Suprapubic skin (tissue), 4 donors: ENCODE measurements around the gene LRRC7. TPM values are rescaled to one million over a fixed set of nuclear protein-coding genes. Genes with fewer than 3 reads are reported as not detected.

ENCODE experiments used
- DNase-seq, 2 donors: peaks; one replicate each; pipeline ENCODE4 v3.0.0-alpha.2; 2019; ENCODE audit warnings: low spot score in 2 of 2
- H3K27ac ChIP-seq: fragments of 200-600 bp; sonication (generic); one replicate; pipeline ENCODE4 v1.5.1; 2019
- H3K27me3 ChIP-seq: fragments of 200-600 bp; sonication (generic); one replicate; pipeline ENCODE4 v1.5.1; 2019
- H3K36me3 ChIP-seq: fragments of 200-600 bp; sonication (generic); one replicate; pipeline ENCODE4 v1.5.1; 2019
- H3K4me1 ChIP-seq: fragments of 200-600 bp; sonication (generic); one replicate; pipeline ENCODE4 v1.5.1; 2019
- H3K4me3 ChIP-seq: fragments of 200-600 bp; sonication (generic); one replicate; pipeline ENCODE4 v1.5.1; 2019; ENCODE audit warnings: mild to moderate bottlenecking
- H3K9me3 ChIP-seq: fragments of 200-600 bp; sonication (generic); one replicate; pipeline ENCODE4 v1.5.1; 2019
- CTCF ChIP-seq, 2 donors: fragments of 200-600 bp in 1 of 2; fragments of 450-650 bp in 1 of 2; sonication (generic) in 1 of 2; IDR thresholded peaks; one replicate each; pipeline ENCODE4 v1.5.1; 2016 to 2019; ENCODE audit warnings: antibody characterized with exemption in 2 of 2, mild to moderate bottlenecking in 1 of 2, moderate library complexity in 1 of 2
- EP300 ChIP-seq: sonication (generic); formaldehyde crosslinking; IDR thresholded peaks from one replicate; pipeline ENCODE4 v1.6.1; 2017; ENCODE audit warnings: antibody characterized with exemption
- POLR2A ChIP-seq, 2 donors: fragments of 450-650 bp; IDR thresholded peaks; one replicate each; pipeline ENCODE4 v1.6.1; 2017; ENCODE audit warnings: antibody characterized with exemption in 2 of 2, mild to moderate bottlenecking in 2 of 2, moderate library complexity in 2 of 2
- POLR2AphosphoS5 ChIP-seq, 3 donors: sonication (generic); formaldehyde crosslinking; IDR thresholded peaks; one replicate each; pipeline ENCODE4 v1.6.1; 2017; ENCODE audit warnings: antibody characterized with exemption in 3 of 3
- WGBS: methylation state at CpG from one replicate; pipeline ENCODE4 v1.1.5; 2018; 5-methylcytosine and 5-hydroxymethylcytosine counted together
- total RNA-seq, 4 donors: library from RNA; depleted of rRNA; stranded (reverse); fragments of >200 nt; gene quantifications; one replicate each; pipeline ENCODE4 v1.1.0, GENCODE V29; 2016

LRRC7 gene
- total RNA-seq, 4 donors from 2014 or later, result 0.24 to 0.98 (median 0.47) TPM

- WGBS, result 82% methylated on average over 3 of the region's 3 CpGs
- Histone ChIP-seq H3K4me1 (no peaks in the 10 kb centered on the region), H3K27ac (no peak overlapping the region), H3K9me3 (no peaks in the 10 kb centered on the region), H3K27me3 (no peaks in the 10 kb centered on the region), H3K4me3 (no peak overlapping the region), H3K36me3 (no peaks in the 10 kb centered on the region)
- TF ChIP-seq EP300 (no peak), POLR2A (IDR thresholded peaks at IDR 0.05) (no peak), CTCF (IDR thresholded peaks at IDR 0.05) (no peak), POLR2AphosphoS5 (IDR thresholded peaks at IDR 0.05) (no peak)
- DNase-seq, result no peak
These were observed 365.0 kb downstream of the LRRC7 start for GRCh38 chr1:69932760-69933159.

- no peaks in the 10 kb centered on the region for H3K4me1 ChIP-seq
- TF ChIP-seq POLR2AphosphoS5 (IDR thresholded peaks at IDR 0.05) (no peak), EP300 (no peak), POLR2A (IDR thresholded peaks at IDR 0.05) (no peak), CTCF (IDR thresholded peaks at IDR 0.05) (no peak)
- H3K36me3 ChIP-seq, result no peaks in the 10 kb centered on the region
- peaks cover 3% of the 10 kb centered on the region for H3K9me3 ChIP-seq
- no peak overlapping the region for H3K27ac ChIP-seq
- WGBS, result 49% methylated on average over 6 of the region's 6 CpGs
- no peak for DNase-seq
- H3K4me3 ChIP-seq, result no peak overlapping the region
- H3K27me3 ChIP-seq, result no peaks in the 10 kb centered on the region
These were observed 372.5 kb downstream of the LRRC7 start for GRCh38 chr1:69940231-69940630.

DNA sequence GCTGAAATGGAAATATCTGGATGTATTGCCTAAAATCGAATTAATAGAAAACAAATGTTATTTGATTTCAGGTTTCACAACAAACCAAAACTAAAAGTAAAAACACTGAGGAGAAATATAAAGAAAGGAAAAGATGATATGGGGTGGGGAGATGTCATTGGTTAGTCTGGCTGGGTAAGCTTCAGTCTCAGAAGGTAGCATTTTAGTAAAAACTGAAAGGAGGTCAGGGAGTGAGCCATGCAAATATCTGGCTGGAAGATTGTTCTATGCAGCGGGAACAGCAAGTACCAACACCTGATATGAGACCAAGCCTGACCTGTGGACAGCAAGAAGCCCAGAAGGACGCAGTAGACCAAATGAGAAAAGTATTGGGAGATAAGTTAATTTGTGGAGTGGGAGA is 373.1 kb downstream of the LRRC7 start:
- Histone ChIP-seq H3K9me3 (peaks cover 9% of the 10 kb centered on the region), H3K36me3 (no peaks in the 10 kb centered on the region), H3K4me1 (no peaks in the 10 kb centered on the region), H3K27ac (no peak overlapping the region), H3K27me3 (no peaks in the 10 kb centered on the region), H3K4me3 (no peak overlapping the region)
- TF ChIP-seq POLR2A (IDR thresholded peaks at IDR 0.05) (no peak), EP300 (no peak), CTCF (IDR thresholded peaks at IDR 0.05) (no peak), POLR2AphosphoS5 (IDR thresholded peaks at IDR 0.05) (no peak)
- WGBS, result 80% methylated on average over 3 of the region's 3 CpGs
- no peak for DNase-seq

DNA sequence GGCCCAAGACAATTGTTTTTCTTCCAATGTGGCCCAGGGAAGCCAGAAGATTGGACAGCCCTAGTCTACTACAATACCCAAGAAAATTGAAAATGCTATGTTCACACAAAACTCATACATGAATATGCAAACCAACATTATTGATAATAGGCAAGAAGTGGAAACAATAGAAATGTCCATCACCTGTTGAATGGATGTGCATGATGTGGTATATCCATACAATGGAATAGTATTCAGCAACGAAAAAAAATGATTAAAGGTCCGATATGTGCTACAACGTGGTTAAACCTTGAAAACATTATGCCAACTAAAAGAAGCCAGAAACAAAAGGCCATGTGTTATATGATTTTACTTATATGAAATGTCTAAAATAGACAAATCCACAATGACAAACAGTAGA is 375.3 kb downstream of the LRRC7 start:
- Histone ChIP-seq H3K36me3 (no peaks in the 10 kb centered on the region), H3K4me3 (no peak overlapping the region), H3K9me3 (peaks cover 9% of the 10 kb centered on the region), H3K27ac (no peak overlapping the region), H3K27me3 (no peaks in the 10 kb centered on the region), H3K4me1 (no peaks in the 10 kb centered on the region)
- 91% methylated on average over 3 of the region's 3 CpGs for WGBS
- DNase-seq, result no peak
- TF ChIP-seq EP300 (no peak), POLR2AphosphoS5 (IDR thresholded peaks at IDR 0.05) (no peak), CTCF (IDR thresholded peaks at IDR 0.05) (no peak), POLR2A (IDR thresholded peaks at IDR 0.05) (no peak)

DNA sequence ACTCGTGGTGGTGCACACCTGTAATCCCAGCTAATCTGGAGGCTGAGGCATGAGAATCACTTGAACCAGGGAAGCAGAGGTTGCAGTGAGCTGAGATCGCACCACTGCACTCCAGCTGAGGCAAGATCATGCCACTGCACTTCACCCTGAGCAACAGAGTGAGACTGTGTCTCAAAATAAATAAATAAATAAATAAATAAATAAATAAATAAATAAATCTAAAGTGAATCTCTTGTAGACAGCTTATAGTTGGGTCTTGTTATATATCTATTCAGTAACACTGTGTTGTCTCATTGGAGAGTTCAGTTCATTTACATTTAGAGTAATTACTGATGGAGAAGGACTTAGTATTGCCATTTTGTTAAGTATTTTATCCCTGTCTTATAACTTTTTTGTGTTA is 379.2 kb downstream of the LRRC7 start:
- TF ChIP-seq POLR2AphosphoS5 (IDR thresholded peaks at IDR 0.05) (no peak), CTCF (IDR thresholded peaks at IDR 0.05) (no peak), EP300 (no peak)
- Histone ChIP-seq H3K27ac (no peak overlapping the region), H3K27me3 (no peaks in the 10 kb centered on the region), H3K4me1 (no peaks in the 10 kb centered on the region), H3K36me3 (no peaks in the 10 kb centered on the region), H3K9me3 (peaks cover 9% of the 10 kb centered on the region), H3K4me3 (no peak overlapping the region)
- 94% methylated on average over 2 of the region's 2 CpGs for WGBS
- DNase-seq, result no peak
